ENCODE measurements around the gene AARS2. TPM values are rescaled to one million over a fixed set of nuclear protein-coding genes. Genes with fewer than 3 reads are reported as not detected.

The AARS2 gene
- total and polyA plus RNA-seq, 2 of the 8 experiments (the other 6 are each of a cell fraction or from before 2014, with no cell fraction given): 8.6 to 20.4 TPM

DNA sequence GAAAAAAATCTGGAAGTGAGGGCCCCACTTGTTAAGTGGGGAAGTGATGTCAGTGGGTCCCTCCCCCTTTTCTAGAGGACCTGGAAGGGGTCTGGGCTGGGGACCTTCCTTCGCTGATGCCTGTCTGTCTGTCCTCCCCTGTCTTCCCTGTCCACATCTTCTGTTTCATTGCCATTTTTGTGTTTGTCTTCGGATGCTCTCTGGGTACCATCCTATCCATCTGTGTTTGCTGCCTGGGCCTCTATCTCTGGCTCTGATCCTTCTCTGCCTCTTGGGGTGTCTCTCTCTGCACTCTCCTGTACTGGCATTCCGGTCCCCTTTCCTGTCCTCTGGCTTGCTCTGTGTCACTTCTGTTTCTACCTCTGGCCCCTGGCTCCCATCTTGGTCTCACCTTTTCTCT lies 40.6 kb downstream of the AARS2 start (continued):
- TF ChIP-seq, protein P1, sequence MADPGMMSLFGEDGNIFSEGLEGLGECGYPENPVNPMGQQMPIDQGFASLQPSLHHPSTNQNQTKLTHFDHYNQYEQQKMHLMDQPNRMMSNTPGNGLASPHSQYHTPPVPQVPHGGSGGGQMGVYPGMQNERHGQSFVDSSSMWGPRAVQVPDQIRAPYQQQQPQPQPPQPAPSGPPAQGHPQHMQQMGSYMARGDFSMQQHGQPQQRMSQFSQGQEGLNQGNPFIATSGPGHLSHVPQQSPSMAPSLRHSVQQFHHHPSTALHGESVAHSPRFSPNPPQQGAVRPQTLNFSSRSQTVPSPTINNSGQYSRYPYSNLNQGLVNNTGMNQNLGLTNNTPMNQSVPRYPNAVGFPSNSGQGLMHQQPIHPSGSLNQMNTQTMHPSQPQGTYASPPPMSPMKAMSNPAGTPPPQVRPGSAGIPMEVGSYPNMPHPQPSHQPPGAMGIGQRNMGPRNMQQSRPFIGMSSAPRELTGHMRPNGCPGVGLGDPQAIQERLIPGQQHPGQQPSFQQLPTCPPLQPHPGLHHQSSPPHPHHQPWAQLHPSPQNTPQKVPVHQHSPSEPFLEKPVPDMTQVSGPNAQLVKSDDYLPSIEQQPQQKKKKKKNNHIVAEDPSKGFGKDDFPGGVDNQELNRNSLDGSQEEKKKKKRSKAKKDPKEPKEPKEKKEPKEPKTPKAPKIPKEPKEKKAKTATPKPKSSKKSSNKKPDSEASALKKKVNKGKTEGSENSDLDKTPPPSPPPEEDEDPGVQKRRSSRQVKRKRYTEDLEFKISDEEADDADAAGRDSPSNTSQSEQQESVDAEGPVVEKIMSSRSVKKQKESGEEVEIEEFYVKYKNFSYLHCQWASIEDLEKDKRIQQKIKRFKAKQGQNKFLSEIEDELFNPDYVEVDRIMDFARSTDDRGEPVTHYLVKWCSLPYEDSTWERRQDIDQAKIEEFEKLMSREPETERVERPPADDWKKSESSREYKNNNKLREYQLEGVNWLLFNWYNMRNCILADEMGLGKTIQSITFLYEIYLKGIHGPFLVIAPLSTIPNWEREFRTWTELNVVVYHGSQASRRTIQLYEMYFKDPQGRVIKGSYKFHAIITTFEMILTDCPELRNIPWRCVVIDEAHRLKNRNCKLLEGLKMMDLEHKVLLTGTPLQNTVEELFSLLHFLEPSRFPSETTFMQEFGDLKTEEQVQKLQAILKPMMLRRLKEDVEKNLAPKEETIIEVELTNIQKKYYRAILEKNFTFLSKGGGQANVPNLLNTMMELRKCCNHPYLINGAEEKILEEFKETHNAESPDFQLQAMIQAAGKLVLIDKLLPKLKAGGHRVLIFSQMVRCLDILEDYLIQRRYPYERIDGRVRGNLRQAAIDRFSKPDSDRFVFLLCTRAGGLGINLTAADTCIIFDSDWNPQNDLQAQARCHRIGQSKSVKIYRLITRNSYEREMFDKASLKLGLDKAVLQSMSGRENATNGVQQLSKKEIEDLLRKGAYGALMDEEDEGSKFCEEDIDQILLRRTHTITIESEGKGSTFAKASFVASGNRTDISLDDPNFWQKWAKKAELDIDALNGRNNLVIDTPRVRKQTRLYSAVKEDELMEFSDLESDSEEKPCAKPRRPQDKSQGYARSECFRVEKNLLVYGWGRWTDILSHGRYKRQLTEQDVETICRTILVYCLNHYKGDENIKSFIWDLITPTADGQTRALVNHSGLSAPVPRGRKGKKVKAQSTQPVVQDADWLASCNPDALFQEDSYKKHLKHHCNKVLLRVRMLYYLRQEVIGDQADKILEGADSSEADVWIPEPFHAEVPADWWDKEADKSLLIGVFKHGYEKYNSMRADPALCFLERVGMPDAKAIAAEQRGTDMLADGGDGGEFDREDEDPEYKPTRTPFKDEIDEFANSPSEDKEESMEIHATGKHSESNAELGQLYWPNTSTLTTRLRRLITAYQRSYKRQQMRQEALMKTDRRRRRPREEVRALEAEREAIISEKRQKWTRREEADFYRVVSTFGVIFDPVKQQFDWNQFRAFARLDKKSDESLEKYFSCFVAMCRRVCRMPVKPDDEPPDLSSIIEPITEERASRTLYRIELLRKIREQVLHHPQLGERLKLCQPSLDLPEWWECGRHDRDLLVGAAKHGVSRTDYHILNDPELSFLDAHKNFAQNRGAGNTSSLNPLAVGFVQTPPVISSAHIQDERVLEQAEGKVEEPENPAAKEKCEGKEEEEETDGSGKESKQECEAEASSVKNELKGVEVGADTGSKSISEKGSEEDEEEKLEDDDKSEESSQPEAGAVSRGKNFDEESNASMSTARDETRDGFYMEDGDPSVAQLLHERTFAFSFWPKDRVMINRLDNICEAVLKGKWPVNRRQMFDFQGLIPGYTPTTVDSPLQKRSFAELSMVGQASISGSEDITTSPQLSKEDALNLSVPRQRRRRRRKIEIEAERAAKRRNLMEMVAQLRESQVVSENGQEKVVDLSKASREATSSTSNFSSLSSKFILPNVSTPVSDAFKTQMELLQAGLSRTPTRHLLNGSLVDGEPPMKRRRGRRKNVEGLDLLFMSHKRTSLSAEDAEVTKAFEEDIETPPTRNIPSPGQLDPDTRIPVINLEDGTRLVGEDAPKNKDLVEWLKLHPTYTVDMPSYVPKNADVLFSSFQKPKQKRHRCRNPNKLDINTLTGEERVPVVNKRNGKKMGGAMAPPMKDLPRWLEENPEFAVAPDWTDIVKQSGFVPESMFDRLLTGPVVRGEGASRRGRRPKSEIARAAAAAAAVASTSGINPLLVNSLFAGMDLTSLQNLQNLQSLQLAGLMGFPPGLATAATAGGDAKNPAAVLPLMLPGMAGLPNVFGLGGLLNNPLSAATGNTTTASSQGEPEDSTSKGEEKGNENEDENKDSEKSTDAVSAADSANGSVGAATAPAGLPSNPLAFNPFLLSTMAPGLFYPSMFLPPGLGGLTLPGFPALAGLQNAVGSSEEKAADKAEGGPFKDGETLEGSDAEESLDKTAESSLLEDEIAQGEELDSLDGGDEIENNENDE (IDR thresholded peaks at IDR 0.05; ENCODE audit: insufficient replicate concordance, low read length): no peak
- no peak for TF ChIP-seq HDAC6 (IDR thresholded peaks at IDR 0.05; ENCODE audit: low read depth, low read length)
- no peak for TF ChIP-seq YY1 (IDR thresholded peaks at IDR 0.05; ENCODE audit: low read depth, low read length)
- TF ChIP-seq TAF1 (IDR thresholded peaks at IDR 0.05; ENCODE audit: low read depth, low read length): no peak
- TF ChIP-seq, protein P2, sequence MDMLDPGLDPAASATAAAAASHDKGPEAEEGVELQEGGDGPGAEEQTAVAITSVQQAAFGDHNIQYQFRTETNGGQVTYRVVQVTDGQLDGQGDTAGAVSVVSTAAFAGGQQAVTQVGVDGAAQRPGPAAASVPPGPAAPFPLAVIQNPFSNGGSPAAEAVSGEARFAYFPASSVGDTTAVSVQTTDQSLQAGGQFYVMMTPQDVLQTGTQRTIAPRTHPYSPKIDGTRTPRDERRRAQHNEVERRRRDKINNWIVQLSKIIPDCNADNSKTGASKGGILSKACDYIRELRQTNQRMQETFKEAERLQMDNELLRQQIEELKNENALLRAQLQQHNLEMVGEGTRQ (IDR thresholded peaks at IDR 0.05; ENCODE audit: low read length): no peak
- TF ChIP-seq, protein P3, sequence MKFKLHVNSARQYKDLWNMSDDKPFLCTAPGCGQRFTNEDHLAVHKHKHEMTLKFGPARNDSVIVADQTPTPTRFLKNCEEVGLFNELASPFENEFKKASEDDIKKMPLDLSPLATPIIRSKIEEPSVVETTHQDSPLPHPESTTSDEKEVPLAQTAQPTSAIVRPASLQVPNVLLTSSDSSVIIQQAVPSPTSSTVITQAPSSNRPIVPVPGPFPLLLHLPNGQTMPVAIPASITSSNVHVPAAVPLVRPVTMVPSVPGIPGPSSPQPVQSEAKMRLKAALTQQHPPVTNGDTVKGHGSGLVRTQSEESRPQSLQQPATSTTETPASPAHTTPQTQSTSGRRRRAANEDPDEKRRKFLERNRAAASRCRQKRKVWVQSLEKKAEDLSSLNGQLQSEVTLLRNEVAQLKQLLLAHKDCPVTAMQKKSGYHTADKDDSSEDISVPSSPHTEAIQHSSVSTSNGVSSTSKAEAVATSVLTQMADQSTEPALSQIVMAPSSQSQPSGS (IDR thresholded peaks at IDR 0.05; ENCODE audit: low read length): no peak
- no peak for TF ChIP-seq TBP (IDR thresholded peaks at IDR 0.05; ENCODE audit: low read depth, low read length)
